Measurements from ENCODE around the gene GPR155.

Gene GPR155

GRCh38 chr2:174486563-174487107 lies at the start of gene GPR155:
GPR155 (minus strand) TSS chr2:174487029; CDS start chr2:174481956, 5,073 bp downstream.
- no peak for DNase-seq

- DNase-seq = no peak
Measured at GRCh38 chr2:174535757-174536703, 49.2 kb upstream of the GPR155 start.

- no peak for DNase-seq
Measured at GRCh38 chr2:174535083-174535482, 48.3 kb upstream of the GPR155 start.

GRCh38 chr2:174529916-174530315 lies 43.1 kb upstream of the GPR155 start:
- no peak for DNase-seq

- no peak for DNase-seq
Measured at GRCh38 chr2:174527959-174528358, 41.1 kb upstream of the GPR155 start.

GRCh38 chr2:174527101-174527721 lies 40.4 kb upstream of the GPR155 start:
- DNase-seq = no peak

- DNase-seq = no peak
Measured at GRCh38 chr2:174524527-174524926, 37.7 kb upstream of the GPR155 start.

- no peak for DNase-seq
Measured at GRCh38 chr2:174522553-174522952, 35.7 kb upstream of the GPR155 start.

- DNase-seq = no peak
Measured at GRCh38 chr2:174518395-174518794, 31.6 kb upstream of the GPR155 start.

- DNase-seq = no peak
Measured at GRCh38 chr2:174516501-174517378, 29.9 kb upstream of the GPR155 start.

GRCh38 chr2:174512345-174512744 lies 25.5 kb upstream of the GPR155 start:
- DNase-seq = no peak

- DNase-seq = no peak
Measured at GRCh38 chr2:174511580-174512260, 24.9 kb upstream of the GPR155 start.

- DNase-seq = no peak
Measured at GRCh38 chr2:174510583-174511189, 23.9 kb upstream of the GPR155 start.

- DNase-seq = no peak
Measured at GRCh38 chr2:174503161-174503809, 16.5 kb upstream of the GPR155 start.

GRCh38 chr2:174499371-174499770 lies 12.5 kb upstream of the GPR155 start:
- no peak for DNase-seq

- DNase-seq = no peak
Measured at GRCh38 chr2:174495365-174496012, 8.7 kb upstream of the GPR155 start.

GRCh38 chr2:174493549-174494331 lies 6.9 kb upstream of the GPR155 start:
- DNase-seq = no peak

- no peak for DNase-seq
Measured at GRCh38 chr2:174492963-174493431, 6.2 kb upstream of the GPR155 start.

- no peak for DNase-seq
Measured at GRCh38 chr2:174491947-174492346, 5.1 kb upstream of the GPR155 start.

GRCh38 chr2:174490051-174490450 lies 3.2 kb upstream of the GPR155 start:
- no peak for DNase-seq
